Activated naive CD4-positive, alpha-beta T cell treated with anti-CD3 and anti-CD28 coated beads for 36 hours (primary cell): ENCODE measurements around the gene CUEDC1. TPM values are rescaled to one million over a fixed set of nuclear protein-coding genes. Genes with fewer than 3 reads are reported as not detected.

ENCODE experiments used
- CTCF ChIA-PET: fragments of 350-600 bp; sonication (Branson Sonifier 250); formaldehyde crosslinking; loops from one replicate; lab custom pipeline; 2021; ENCODE audit warnings: antibody characterized with exemption; lab: Charles Lee
- DNase-seq: peaks from one replicate; pipeline ENCODE4 v3.0.0-alpha.2; 2020
- H3K27ac Mint-ChIP-seq: one replicate; pipeline ENCODE4 v1.8.0; 2021; ENCODE audit warnings: mild to moderate bottlenecking, mixed read lengths
- H3K27me3 Mint-ChIP-seq: one replicate; pipeline ENCODE4 v1.8.0; 2021; ENCODE audit warnings: low read depth, mixed read lengths
- H3K36me3 Mint-ChIP-seq: one replicate; pipeline ENCODE4 v1.8.0; 2021; ENCODE audit warnings: low read depth, mixed read lengths
- H3K4me1 Mint-ChIP-seq: one replicate; pipeline ENCODE4 v1.8.0; 2021; ENCODE audit warnings: low read depth, mixed read lengths
- H3K4me3 Mint-ChIP-seq: one replicate; pipeline ENCODE4 v1.8.0; 2021; ENCODE audit warnings: mild to moderate bottlenecking, moderate library complexity, mixed read lengths
- H3K9me3 Mint-ChIP-seq: one replicate; pipeline ENCODE4 v1.8.0; 2021; ENCODE audit warnings: mixed read lengths
- intact Hi-C: fragments of 100-400 bp; cut with micrococcal nuclease; formaldehyde crosslinking; loops from one replicate; pipeline ENCODE4 v1.15.1; 2023
- total RNA-seq, 2 experiments: library from RNA; stranded (reverse); gene quantifications; one replicate each; pipeline ENCODE4 v1.2.3, GENCODE V29; 2021

Gene CUEDC1
- total RNA-seq, 2 experiments from 2014 or later = 0.47 to 0.69 TPM

DNA sequence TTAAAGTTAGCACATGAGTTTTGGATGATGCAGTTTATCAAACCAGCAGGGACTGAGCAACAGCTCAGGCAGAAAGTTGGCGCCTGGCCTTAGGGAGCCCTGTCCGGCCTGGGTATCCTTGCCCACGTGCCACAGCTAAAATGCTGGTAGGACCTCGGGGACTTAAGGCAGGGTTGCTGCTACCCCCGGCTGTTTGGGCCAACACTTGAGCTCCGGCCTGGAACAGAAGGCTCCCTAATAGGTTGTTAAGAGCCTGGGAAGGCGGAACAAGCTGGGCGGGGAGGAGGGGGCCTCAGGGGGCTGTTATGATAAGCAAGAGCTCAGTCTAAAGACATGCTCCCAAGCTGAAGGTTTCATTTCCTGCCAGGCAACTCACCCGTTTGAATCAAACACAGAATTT, 39.7 kb downstream of the CUEDC1 start:
- intact Hi-C loops = no loop called here
- Mint-ChIP-seq H3K4me3 (no peak overlapping the region), H3K36me3 (no peaks in the 10 kb centered on the region), H3K27me3 (no peaks in the 10 kb centered on the region), H3K9me3 (no peaks in the 10 kb centered on the region), H3K27ac (no peak overlapping the region), H3K4me1 (no peaks in the 10 kb centered on the region)
- CTCF ChIA-PET = interaction anchor here (0.5 kb wide), 1 partner anchor 24 kb away, joined by 5 read pairs; no protein-coding TSS in a partner anchor
- no peak for DNase-seq

GRCh38 chr17:57914273-57915142, 40.7 kb downstream of the CUEDC1 start:
- Mint-ChIP-seq H3K4me1 (no peaks in the 10 kb centered on the region), H3K9me3 (no peaks in the 10 kb centered on the region), H3K27me3 (no peaks in the 10 kb centered on the region), H3K4me3 (no peak overlapping the region), H3K36me3 (no peaks in the 10 kb centered on the region), H3K27ac (no peak overlapping the region)
- intact Hi-C loops = no loop called here
- no peak for DNase-seq
- CTCF ChIA-PET = interaction anchor here (0.6 kb wide), 1 partner anchor 25 kb away, joined by 4 read pairs; no protein-coding TSS in a partner anchor

GRCh38 chr17:57913575-57914272, 41.5 kb downstream of the CUEDC1 start:
- Mint-ChIP-seq H3K4me1 (no peaks in the 10 kb centered on the region), H3K36me3 (no peaks in the 10 kb centered on the region), H3K27me3 (no peaks in the 10 kb centered on the region), H3K9me3 (no peaks in the 10 kb centered on the region), H3K27ac (no peak overlapping the region), H3K4me3 (no peak overlapping the region)
- no peak for DNase-seq
- CTCF ChIA-PET = no interaction called here
- intact Hi-C loops = no loop called here

DNA sequence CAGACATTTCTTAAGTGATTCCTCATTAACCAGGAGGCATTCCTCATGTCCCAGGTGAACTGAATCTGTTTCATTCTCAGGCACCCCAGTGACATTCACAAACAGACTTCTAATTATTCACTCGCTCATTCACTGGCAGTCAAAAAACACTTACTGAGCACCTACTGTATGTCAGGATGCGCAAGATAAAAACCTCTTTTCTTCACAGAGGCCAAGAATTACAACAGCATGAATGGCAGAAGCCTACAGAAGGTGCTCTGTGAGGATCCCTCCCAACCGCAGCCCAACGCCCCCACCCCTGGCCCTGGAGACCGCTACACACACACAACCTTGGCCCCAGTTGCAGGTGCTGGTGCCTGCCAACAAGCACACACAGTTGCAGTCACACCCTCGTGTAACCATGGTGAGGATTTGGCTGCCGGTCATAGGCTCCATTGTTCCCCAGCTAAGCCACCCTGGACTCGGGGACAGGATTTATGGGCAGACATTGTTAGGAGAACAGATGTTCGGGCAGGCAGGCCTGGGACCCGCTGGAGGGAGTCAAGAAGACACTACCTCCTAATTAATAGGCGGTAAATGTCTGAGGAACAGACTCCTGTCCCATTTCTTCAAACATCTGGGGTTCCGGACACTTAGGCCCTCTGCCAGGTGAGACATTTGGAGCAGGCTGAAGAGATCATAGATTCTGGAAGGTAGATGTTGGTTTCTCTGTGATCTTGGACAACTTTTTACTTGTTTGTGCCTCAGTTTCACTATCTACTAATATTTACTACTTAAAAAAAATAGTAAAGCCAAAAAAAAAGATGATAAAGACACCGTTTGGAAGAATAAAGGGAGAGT, 43.2 kb downstream of the CUEDC1 start:
- intact Hi-C loops = no loop called here
- H3K4me1 Mint-ChIP-seq = no peaks in the 10 kb centered on the region
- H3K27ac Mint-ChIP-seq = no peak overlapping the region
- CTCF ChIA-PET = interaction anchor here (0.7 kb wide), 1 partner anchor 650 kb away, joined by 3 read pairs; no protein-coding TSS in a partner anchor
- H3K36me3 Mint-ChIP-seq = no peaks in the 10 kb centered on the region
- H3K27me3 Mint-ChIP-seq = no peaks in the 10 kb centered on the region
- no peak for DNase-seq
- H3K4me3 Mint-ChIP-seq = no peak overlapping the region
- H3K9me3 Mint-ChIP-seq = no peaks in the 10 kb centered on the region

DNA sequence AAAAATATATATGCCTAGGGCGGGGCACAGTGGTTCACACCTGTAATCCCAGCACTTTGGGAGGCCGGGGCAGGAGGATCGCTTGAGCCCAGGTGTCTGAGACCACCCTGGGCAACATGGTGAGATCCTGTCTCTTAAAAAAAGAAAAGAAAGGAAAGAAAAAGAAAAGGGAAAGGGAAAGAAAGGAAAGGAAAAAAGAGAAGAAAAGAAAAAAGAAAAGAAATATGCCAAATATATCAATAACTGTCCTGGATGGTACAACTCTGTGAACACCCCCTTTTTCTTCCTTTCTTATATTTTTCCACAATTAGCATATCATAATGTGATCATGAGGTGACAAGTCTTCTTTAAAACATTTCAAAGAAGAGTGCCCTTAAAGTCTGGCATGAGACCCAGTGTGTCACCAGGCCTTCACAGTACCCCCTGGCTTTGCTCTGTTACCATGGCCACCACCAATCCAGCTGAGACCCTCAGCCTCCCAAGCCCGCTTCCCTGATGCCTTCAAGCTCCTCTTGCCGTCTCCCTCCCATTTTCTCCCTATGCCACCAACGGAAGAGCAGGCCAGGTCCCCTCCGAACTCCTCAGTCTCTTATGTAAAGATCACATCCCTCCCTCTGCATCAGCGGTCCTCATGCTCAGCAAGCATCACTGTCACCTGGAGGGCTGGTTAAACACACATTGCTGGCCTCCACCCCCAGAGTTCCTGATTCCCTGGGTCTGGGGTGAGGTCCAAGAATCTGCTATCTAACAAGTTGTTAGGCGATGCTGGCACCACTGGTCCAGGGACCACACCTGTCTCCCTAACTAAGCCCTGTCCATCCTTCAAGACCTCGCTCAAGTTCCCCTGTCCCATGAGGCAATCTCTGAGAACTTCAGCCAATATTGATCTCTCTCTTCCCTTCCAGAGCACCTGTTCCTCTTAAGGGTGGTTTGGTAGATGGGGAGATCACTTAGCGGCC, 44.5 kb downstream of the CUEDC1 start:
- CTCF ChIA-PET = interaction anchor here (0.7 kb wide), 1 partner anchor 649 kb away, joined by 3 read pairs; no protein-coding TSS in a partner anchor
- H3K27ac Mint-ChIP-seq = no peak overlapping the region
- no peaks in the 10 kb centered on the region for H3K4me1 Mint-ChIP-seq
- DNase-seq = no peak
- intact Hi-C loops = no loop called here
- no peaks in the 10 kb centered on the region for H3K36me3 Mint-ChIP-seq
- no peak overlapping the region for H3K4me3 Mint-ChIP-seq
- H3K27me3 Mint-ChIP-seq = no peaks in the 10 kb centered on the region
- no peaks in the 10 kb centered on the region for H3K9me3 Mint-ChIP-seq

- DNase-seq = no peak
- no peaks in the 10 kb centered on the region for H3K9me3 Mint-ChIP-seq
- CTCF ChIA-PET = no interaction called here
- H3K27me3 Mint-ChIP-seq = no peaks in the 10 kb centered on the region
- no peak overlapping the region for H3K27ac Mint-ChIP-seq
- H3K36me3 Mint-ChIP-seq = no peaks in the 10 kb centered on the region
- intact Hi-C loops = no loop called here
- no peak overlapping the region for H3K4me3 Mint-ChIP-seq
- H3K4me1 Mint-ChIP-seq = no peaks in the 10 kb centered on the region
Measured at GRCh38 chr17:57909551-57909950, 45.7 kb downstream of the CUEDC1 start.

DNA sequence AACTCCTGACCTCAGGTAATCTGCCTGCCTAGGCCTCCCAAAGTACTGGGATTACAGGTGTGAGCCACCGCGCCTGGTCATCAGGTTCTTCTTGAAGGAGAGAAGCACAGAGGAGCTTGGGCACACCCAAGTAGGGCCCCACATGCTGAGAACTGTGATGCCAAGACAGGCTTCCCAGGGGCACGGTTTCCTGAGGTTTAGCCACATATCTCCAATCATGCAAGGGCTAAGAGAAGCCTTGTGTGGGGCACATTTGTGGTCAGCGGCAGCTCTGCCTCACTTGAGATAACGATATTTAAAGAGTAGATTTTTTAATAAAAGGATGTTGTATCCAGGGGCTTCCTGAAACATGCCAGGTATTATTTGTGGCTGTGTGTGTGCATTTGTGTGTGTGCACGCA, 46.9 kb downstream of the CUEDC1 start:
- no peak overlapping the region for H3K27ac Mint-ChIP-seq

GRCh38 chr17:57906910-57907309, 48.3 kb downstream of the CUEDC1 start:
- Mint-ChIP-seq H3K9me3 (no peaks in the 10 kb centered on the region), H3K36me3 (no peaks in the 10 kb centered on the region), H3K27me3 (no peaks in the 10 kb centered on the region), H3K4me1 (peaks cover 4% of the 10 kb centered on the region), H3K4me3 (no peak overlapping the region), H3K27ac (no peak overlapping the region)
- DNase-seq = no peak
- intact Hi-C loops = no loop called here
- CTCF ChIA-PET = no interaction called here

More for the DNA sequence above, 46.9 kb downstream of the CUEDC1 start:
- Mint-ChIP-seq H3K9me3 (no peaks in the 10 kb centered on the region), H3K36me3 (no peaks in the 10 kb centered on the region), H3K27me3 (no peaks in the 10 kb centered on the region), H3K4me3 (no peak overlapping the region), H3K4me1 (peaks cover 1% of the 10 kb centered on the region)
- CTCF ChIA-PET = interaction anchor here (0.6 kb wide), 1 partner anchor 91 kb away, joined by 3 read pairs; no protein-coding TSS in a partner anchor
- intact Hi-C loops = no loop called here
- no peak for DNase-seq

DNA sequence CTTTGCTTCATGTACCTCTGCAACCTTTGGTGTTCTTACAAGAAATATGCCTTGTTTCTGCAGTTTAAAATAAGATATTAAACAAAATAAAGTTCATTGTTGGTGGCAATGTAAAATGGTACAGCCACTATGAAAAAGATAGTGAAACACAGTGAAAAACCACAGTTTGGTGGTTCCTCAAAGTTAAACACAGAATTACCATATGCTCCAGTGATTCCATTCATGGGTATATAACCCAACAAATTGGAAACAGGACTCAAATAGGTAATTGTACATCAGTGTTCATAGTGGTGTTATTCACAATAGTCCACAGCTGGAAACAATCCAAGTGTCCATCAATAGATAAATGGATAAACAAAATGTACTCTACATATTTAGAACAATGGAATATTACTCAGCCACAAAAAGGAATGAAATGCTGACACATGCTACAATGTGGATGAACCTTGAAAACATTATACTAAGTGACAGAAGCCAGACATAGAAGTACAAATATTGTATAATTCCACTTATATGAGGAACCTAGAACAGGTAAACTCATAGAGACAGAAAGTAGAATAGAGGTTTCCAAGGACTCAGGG, 49.2 kb downstream of the CUEDC1 start:
- CTCF ChIA-PET = interaction anchor here (0.6 to 1.4 kb wide), 2 partner anchors 13 to 240 kb away, joined by 3 to 4 read pairs; no protein-coding TSS in a partner anchor
- DNase-seq = no peak

DNA sequence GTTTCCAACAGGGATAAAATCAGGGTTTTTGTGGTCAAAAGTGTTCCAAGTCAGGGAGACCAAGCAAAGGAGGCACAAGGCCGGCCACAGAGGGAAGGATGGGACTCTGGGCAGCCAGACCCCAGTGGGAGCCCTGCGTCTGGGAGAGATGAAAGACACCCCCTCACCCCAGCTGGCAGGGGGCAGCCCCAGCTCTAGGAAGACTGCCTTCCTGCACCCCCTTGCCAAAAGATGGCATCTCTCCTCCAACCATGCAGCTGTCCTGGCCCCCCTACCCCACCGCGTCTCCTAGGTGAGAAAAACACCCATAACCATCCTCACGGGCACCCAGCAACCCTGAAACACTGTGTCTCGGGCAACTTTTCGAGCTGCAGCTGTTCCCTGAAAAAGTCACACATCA, 51.3 kb downstream of the CUEDC1 start:
- Mint-ChIP-seq H3K4me1 (peaks cover 4% of the 10 kb centered on the region), H3K36me3 (no peaks in the 10 kb centered on the region), H3K9me3 (no peaks in the 10 kb centered on the region), H3K4me3 (no peak overlapping the region), H3K27me3 (no peaks in the 10 kb centered on the region), H3K27ac (no peak overlapping the region)
- intact Hi-C loops = no loop called here
- no peak for DNase-seq
- CTCF ChIA-PET = interaction anchor here (0.9 kb wide), 1 partner anchor 15 kb away, joined by 5 read pairs; no protein-coding TSS in a partner anchor

More for the DNA sequence above, 49.2 kb downstream of the CUEDC1 start:
- Mint-ChIP-seq H3K36me3 (no peaks in the 10 kb centered on the region), H3K9me3 (no peaks in the 10 kb centered on the region), H3K27ac (no peak overlapping the region), H3K27me3 (no peaks in the 10 kb centered on the region), H3K4me1 (peaks cover 4% of the 10 kb centered on the region), H3K4me3 (no peak overlapping the region)
- intact Hi-C loops = no loop called here
